GM06990 (cell line): ENCODE measurements around the gene NOTCH4.
"Not testable (repeated sequence)": the region's sequence is repeated elsewhere in the genome, so short reads cannot be mapped to it uniquely, and the experiment has no call there.

Source experiments
- DNase-seq: peaks from one replicate; pipeline ENCODE4 v3.0.0-alpha.2; 2011; ENCODE audit not compliant: insufficient read length; ENCODE audit errors: extremely low read depth
- H3K27me3 ChIP-seq: replicated peaks from 2 replicates; pipeline ENCODE4 v1.6.0; 2011; ENCODE audit warnings: low read length; ENCODE audit not compliant: control insufficient read depth, insufficient read depth
- H3K36me3 ChIP-seq: 2 replicates; pipeline ENCODE4 v1.5.1; 2011; ENCODE audit warnings: low read length; ENCODE audit not compliant: control insufficient read depth, insufficient read depth
- H3K4me3 ChIP-seq: replicated peaks from 2 replicates; pipeline ENCODE4 v1.5.1; 2011; ENCODE audit warnings: low read depth, mild to moderate bottlenecking, control low read depth, low read length
- TF ChIP-seq, protein P1 (sequence below): IDR thresholded peaks from 2 replicates; pipeline ENCODE4 v1.5.1; 2011; ENCODE audit warnings: low read length, control low read depth, mild to moderate bottlenecking, inconsistent platforms; ENCODE audit not compliant: insufficient read depth, poor library complexity, severe bottlenecking

The NOTCH4 gene

GRCh38 chr6:32216285-32216684, 7.6 kb downstream of the NOTCH4 start:
- H3K27me3 ChIP-seq, result no peaks in the 10 kb centered on the region; the same call in none of the 2 replicates
- TF ChIP-seq, protein P1, sequence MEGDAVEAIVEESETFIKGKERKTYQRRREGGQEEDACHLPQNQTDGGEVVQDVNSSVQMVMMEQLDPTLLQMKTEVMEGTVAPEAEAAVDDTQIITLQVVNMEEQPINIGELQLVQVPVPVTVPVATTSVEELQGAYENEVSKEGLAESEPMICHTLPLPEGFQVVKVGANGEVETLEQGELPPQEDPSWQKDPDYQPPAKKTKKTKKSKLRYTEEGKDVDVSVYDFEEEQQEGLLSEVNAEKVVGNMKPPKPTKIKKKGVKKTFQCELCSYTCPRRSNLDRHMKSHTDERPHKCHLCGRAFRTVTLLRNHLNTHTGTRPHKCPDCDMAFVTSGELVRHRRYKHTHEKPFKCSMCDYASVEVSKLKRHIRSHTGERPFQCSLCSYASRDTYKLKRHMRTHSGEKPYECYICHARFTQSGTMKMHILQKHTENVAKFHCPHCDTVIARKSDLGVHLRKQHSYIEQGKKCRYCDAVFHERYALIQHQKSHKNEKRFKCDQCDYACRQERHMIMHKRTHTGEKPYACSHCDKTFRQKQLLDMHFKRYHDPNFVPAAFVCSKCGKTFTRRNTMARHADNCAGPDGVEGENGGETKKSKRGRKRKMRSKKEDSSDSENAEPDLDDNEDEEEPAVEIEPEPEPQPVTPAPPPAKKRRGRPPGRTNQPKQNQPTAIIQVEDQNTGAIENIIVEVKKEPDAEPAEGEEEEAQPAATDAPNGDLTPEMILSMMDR, result no peak
- H3K36me3 ChIP-seq, result no peaks in the 10 kb centered on the region
- no peak for DNase-seq
- no peak overlapping the region for H3K4me3 ChIP-seq

DNA sequence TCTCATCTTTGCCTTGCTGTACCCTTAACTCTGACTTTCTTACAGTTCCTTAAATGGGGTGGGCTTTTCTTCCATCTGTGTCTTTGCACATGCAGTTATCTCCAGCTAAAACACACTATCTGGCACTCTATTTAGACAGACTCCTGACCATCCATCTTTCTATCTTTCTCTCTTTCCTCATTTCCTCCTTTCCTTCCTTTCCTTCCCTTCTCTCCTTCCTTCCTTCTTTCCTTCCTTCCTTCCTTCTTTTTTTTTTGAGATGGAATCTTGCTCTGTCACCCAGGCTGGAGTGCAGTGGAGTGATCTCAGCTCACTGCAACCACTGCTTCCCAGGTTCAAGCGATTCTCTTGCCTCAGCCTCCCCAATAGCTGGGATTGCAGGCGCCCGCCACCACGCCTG, 8.2 kb downstream of the NOTCH4 start:
- no peak for DNase-seq
- H3K27me3 ChIP-seq, result no peaks in the 10 kb centered on the region; the same call in none of the 2 replicates
- TF ChIP-seq, protein P1, result no peak

GRCh38 chr6:32214126-32214525, 9.7 kb downstream of the NOTCH4 start:
- H3K27me3 ChIP-seq, result no peaks in the 10 kb centered on the region; the same call in none of the 2 replicates
- no peak overlapping the region for H3K4me3 ChIP-seq
- no peak for DNase-seq
- TF ChIP-seq, protein P1, result no peak
- H3K36me3 ChIP-seq, result no peaks in the 10 kb centered on the region

More for the DNA sequence above, 8.2 kb downstream of the NOTCH4 start:
- no peak overlapping the region for H3K4me3 ChIP-seq
- no peaks in the 10 kb centered on the region for H3K36me3 ChIP-seq

DNA sequence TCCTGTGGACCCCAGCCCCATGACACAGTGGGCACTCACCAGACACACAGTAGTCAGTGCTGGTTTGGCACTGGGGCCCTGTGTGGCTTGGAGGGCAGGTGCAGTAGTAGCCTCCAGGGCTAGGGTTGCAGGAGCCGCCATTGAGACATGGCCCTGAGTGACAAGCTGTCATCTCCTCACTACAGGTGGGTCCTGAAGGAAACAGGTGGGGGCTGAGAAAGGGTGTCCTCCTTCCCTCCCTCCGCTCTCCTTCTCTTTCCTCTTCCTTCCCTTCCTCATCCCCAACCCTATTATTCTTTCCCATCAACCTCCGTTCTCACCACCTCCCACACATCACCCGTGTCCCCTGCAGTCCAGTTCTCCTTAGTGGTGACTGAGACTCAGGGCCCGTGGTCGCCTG, 10.2 kb downstream of the NOTCH4 start:
- Histone ChIP-seq H3K4me3 (no peak overlapping the region), H3K27me3 (no peaks in the 10 kb centered on the region; the same call in 1 of the 2 replicates), H3K36me3 (no peaks in the 10 kb centered on the region)
- DNase-seq, result no peak
- TF ChIP-seq, protein P1, result no peak

DNA sequence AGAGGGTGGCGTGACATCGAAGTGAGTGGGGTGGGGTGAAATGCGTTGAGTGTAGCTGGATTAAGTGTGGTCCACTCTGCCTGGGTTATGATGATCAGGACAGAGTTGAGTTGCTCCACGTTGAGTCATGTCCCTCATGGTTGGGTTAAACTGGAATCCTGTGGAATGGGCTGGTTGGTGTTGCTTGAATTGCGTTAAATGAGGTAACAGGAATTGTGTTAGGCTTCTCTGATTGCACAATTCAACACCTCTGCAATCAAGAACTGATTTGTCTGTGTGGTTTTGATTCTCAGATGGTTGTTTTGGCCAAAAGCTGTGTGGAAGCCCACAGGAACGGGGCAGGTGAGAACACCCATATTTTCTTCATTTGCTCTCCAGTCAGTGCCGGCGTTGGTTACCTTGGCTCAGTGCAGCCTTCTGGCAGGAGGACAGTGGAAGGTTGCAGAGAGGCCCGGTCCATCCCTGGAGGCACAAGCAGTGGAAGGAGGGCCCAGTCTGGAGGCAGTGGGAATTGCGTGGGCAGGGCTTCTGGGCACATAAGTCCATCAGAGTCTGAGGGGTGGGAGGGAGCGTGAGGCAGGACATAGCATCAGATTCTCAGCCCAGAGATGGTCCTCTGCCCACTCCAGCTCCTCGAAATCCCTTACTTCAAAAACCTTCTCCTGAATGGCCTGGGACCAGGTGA, 11.6 kb downstream of the NOTCH4 start:
- no peaks in the 10 kb centered on the region; the same call in 1 of the 2 replicates for H3K27me3 ChIP-seq
- no peaks in the 10 kb centered on the region for H3K36me3 ChIP-seq
- TF ChIP-seq, protein P1, result no peak
- no peak overlapping the region for H3K4me3 ChIP-seq
- DNase-seq, result no peak

DNA sequence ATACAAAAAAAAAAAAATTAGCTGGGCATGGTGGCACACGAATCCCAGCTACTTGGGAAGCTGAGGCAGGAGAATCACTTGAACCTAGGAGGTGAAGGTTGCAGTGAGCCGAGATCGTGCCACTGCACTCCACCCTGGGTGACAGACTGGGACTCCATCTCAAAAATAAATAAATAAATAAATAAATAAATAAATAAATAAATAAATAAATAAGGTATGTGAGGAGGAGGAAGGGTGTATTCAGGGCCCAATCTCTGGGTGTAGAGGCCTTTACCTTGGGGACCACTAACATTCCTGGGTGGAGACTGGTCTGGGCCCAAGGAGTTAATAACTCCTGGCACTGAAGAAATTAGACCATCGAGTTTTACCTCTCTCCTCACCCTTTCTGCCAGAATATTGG, 12.4 kb downstream of the NOTCH4 start:
- not testable (repeated sequence) for DNase-seq, H3K4me3 ChIP-seq, H3K27me3 ChIP-seq, H3K36me3 ChIP-seq
